Renal pelvis (tissue), 4 donors: ENCODE data around the gene TBC1D1. TPM values are rescaled to one million over a fixed set of nuclear protein-coding genes. Genes with fewer than 3 reads are reported as not detected.

ENCODE experiments used
- DNase-seq: peaks from one replicate; pipeline ENCODE4 v3.0.0-alpha.2; 2013
- polyA plus RNA-seq, 3 donors: library from polyadenylated mRNA; unstranded; fragments of 120-200 nt; gene quantifications; one replicate each; pipeline ENCODE4 v1.2.1, GENCODE V29; 2013; ENCODE audit not compliant: insufficient read length in 3 of 3

TBC1D1 gene
- polyA plus RNA-seq, 3 donors, result 188 to 205 (median 189) TPM

- no peak for DNase-seq
These were observed 294.7 kb downstream of the TBC1D1 start for GRCh38 chr4:38185406-38186144.

- DNase-seq, result no peak
These were observed 297.3 kb downstream of the TBC1D1 start for GRCh38 chr4:38188136-38188535.

GRCh38 chr4:38188631-38189101 lies 297.8 kb downstream of the TBC1D1 start:
- no peak for DNase-seq

Other genes with a start within 250 kb of the TBC1D1 start
- 10 to 100 TPM in 1 of 3 donors, 1 to 10 TPM in 2; 7.7 to 10.4 (median 8.7) TPM for gene RELL1, start 204.7 kb upstream of the TBC1D1 start, polyA plus RNA-seq
- gene PGM2, start 64.4 kb upstream of the TBC1D1 start, polyA plus RNA-seq, result 10 to 100 TPM; 32.9 to 36.7 (median 33.2) TPM
- gene PTTG2, start 69.3 kb downstream of the TBC1D1 start, polyA plus RNA-seq, result not detected